ENCODE data around the gene KLK5.
"Not testable (repeated sequence)": the region's sequence is repeated elsewhere in the genome, so short reads cannot be mapped to it uniquely, and the experiment has no call there.

KLK5 gene

DNA sequence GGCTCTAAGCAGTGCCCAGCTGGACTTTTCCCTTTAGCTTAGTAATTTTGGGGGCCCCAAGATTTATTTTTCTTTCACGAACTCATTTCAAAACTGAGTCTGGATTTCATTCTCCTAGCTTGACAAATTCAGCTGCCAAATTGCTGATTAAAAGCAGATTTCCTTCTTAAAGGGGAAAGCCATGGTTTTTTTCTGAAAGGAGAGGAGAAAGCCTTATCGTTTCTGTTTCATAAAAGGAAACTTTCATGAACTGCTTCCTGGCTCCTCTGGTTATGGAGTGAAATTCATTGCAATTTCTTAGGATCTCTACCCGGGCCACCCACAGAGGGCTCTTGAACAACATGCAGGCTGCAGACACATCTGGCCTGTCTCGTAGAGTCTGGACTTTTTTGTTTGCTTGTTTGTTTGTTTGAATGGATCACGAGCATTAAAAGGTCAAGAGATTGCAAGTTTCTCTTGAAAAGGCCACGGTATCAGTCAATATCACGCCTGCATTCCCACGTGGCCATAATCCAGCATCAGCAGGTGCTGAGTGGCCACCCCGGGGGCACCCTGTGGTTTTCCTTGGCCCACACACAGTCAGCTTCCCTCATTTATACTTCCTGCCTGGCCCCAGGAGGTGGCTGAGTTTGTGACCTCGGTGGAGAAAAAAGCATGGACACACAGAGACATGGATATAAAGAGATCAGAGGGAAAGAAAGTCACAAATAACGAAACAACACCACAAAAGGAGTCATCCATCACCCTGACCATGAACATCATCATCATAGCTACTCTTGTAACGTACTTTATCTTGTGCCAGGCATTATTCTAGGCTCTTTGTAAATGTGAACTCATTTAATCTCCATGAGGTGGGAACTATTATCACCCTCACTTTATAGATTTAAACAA, 31.2 kb downstream of the KLK5 start:
- FAIRE-seq, result no peak

DNA sequence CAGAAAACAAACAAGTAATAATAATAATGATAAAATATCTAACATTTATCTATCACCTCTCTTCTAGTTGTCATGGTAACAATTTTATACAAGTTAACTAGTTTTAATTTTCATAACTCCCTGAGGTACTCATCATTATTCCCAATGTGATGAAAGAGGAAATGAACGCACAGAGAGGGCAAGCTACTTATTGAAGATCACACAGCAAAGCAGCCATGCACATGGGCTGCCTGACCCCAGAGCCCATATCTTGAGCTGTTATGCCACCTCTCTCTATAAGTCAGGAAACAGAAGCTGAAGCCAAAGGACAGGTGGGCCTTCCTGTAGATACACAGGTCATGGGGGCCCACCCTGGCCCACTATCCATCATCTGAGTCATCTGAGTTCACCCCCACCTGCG, 36.8 kb downstream of the KLK5 start:
- no peak for FAIRE-seq

DNA sequence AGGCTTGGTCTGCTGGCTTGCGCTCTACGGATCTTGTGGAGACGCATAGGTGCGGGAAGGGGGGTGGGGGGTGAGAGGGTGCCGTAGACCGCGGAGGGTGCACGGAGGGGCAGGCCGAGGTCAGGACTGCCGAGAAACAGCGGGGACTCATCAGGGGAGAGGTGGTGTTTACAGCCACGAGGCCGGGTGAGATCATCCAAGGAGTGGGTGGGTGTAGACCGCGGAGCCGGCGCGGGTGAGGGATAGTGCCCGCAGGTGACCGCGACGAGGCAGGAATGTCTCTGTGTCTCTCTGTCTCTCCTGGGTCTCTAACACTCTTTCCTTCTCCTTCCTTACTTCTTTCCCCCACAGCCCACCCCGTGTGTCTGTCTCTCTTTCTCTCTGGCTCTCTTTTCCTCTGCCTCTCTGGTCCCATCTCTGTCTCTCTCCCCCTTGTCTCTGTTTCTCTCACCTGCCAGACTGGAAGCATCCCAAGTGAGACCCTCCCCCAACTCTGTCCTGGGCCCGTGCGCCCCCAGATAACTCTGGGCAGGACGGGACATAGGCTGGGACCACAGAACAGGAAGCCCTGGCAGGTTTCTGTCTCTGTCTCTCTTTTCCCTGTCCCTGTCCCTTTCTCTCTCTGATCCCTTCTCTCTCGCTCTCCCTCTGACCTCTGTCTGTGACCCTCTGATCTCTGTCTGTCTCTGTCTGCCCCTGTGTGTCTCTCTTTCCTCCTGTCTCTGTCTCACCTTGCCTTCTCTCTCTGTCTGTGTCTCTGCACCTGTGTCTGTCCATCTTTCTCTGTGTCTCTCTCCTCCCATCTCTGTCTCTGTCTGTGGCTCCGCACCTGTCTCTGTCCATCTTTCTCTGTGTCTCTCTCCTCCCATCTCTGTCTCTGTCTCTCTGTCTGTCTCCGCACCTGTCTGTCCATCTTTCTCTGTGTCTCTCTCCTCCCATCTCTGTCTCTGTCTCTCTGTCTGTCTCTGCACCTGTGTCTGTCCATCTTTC, 39.8 kb downstream of the KLK5 start:
- no peak for FAIRE-seq

DNA sequence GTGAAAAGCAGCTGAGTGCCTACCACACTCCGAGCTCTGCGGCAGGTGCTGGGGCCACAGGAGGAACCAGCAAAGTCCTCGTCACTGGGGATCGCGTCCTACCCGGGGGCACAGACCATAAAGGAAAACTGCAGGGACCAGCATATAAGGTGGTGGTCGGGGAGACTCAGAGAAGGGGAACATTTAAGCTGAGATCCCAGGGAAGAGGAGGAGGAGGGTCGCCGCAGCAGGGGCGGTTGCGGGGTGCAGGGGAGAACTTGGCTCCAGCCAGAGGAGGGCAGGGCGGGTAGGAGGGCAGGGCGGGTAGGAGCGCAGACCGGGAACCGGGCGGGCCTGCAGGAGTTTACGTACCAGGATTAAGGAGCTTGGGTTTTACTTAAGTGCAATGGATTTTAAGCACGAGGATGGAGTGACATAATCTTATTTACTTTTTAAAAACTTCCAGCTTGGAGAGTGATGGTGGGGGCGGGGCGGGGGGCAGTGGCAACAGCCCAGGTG, 40.7 kb downstream of the KLK5 start:
- no peak for FAIRE-seq

DNA sequence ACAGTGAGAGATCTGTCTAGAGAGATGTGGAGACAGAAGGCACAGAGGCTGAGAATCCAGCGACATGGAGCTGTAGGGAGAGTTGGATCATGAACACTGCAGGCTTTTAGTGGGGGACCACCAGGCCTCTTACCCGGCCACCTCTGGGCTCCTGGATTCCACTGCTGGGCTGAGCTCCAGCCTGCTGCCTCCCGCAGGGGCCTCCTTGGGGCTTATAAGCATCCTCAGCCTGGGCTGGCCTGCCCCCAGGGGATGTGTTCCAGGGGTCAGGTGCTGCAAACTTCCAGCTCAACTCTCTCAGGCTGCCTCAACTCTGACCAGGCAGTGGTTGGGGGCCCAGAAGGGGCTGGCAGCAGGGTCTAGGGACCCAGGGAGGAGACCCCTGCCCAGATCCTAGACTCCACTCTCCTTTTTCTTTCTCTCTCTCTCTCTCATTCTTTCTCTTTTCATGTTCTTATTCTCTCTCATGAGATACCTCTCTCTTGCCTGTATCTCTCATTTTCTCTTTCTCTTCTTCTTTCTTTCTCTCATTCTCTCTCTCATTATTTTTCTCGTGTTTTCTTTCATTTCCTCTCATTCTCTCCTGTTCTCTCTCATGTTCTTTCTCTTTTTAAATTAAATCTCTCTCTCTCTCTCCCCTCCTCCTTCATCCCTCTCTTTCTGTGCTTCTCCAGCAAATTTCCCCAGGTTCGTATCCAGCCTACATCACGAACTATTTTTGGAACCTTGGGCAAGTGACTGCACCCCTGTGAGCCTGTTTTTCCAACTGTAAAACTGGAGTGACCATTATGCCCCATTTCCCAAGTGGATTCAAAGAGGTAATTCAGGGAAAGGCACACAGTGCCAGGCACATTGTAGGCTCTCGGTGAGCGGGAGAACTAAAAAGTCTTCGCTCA, 41.4 kb downstream of the KLK5 start, which contains the start of gene KLK4:
Gene KLK4, minus strand, starts transcription at position 190 of the 896 bp plus-strand sequence. CDS start 657 bp downstream, outside the sequence.
- FAIRE-seq, result no peak

DNA sequence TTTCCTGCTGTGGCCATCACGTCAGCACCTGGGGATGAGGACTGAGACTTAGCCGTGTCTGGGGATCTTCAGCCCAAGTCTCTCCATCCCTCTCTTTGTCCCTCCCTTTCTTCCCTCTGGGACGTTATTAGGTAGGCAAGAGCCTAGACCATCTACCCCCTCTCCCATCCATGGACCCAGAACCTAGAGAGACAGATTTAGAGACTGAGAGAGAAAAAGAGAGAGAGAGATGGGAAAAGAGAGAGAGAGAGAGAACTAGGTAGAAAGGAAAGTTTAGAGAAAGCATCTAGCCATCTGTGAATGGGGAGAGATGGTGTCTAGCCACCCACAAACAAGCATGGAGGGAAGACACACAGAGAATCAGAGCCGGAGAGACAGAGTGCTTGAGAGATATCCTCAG, 42.1 kb downstream of the KLK5 start:
- no peak for FAIRE-seq

DNA sequence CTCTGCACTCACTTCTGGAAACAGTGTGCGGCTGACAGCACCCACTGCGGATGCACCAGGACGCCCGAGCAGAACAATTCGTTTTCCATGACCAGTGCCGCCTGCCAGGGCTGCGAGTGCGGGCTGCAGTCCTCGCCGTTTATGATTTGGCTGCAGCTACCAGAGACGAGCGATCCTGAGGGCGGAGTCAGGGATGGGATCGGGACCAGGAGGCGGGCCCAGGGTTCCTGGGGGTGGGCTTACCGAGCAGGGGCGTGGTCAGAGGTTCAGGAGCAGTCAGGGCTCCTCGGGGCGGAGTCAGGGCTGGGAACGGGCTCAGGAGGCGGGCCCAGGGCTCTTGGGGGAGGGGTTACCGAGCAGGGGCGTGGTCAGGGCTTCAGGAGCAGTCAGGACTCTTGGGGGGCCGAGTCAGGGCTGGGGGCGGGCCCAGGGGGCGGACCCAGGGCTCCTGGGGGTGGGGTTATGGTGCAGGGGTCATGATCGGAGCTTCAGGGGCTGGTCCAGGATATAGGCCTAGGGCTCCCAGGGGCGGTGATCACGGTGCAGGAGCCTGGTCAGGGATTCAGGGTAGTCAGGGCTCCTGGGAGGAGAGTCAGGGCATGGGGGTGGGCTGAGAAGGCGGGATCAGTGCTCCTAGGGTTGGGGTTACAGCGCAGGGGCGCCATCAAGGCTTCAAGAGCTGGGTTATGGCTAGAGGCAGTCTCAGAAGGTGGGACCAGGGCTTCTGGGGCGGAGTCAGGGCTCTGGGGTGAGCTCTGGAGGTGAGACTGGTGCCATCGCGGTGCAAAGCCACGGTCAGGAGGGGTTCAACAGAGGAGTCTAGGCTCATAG, 43.4 kb downstream of the KLK5 start:
- no peak for FAIRE-seq

DNA sequence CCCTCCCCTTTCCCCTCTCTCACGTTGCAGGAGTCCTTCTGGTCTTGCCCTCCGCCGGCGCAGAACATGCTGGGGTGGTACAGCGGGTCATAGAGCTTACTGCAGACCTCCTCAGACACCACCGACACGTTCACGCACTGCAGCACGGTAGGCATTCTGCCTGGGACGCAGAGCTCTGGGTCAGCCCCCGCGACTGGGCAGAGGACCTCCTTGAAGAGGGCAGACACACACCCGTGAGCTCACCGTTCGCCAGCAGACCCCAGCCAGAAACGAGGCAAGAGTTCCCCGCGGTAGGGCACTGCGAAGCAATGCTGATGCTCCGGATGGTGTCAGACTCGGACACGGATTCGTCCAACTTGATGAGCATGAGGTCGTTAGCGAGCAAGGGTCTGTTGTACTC, 44.5 kb downstream of the KLK5 start:
- FAIRE-seq, result no peak

DNA sequence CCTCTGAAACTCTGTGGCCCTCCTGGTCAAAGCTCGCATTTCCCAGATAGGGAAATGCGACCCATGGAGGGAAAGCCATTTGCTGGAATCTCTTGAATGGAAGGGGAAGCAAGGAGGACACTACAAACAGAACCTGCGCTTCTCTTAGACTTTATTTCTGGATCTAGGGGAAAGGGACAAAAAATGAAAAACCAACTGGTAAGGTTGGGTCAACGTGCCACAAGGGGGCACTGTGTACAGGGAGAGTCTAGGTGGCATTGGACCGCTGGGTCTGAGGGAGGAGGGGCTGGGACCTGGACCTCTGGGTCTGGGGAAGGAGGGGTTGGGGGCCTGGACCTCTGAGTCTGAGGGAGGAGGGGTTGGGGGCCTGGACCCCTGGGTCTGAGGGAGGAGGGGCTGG, 46.6 kb downstream of the KLK5 start:
- no peak for FAIRE-seq

DNA sequence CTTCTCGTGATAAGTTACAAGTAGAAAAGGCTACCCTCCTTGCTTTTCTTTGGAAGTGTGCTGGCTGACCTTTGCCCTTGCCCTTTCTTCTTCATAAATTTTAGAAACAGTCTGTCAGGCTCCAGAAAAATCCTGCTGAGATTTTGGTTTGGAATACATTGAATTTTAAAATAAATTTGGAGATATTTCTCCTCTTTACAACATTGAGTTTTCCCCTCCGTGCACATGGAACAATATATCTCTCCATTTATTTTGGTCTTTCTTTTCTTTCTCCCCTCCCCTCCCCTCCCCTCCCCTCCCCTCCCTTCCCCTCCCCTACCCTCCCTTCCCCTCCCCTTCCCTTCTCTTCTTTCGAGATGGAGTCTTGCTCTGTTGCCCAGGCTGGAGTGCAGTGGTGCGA, 50.2 kb downstream of the KLK5 start:
- no peak for FAIRE-seq

DNA sequence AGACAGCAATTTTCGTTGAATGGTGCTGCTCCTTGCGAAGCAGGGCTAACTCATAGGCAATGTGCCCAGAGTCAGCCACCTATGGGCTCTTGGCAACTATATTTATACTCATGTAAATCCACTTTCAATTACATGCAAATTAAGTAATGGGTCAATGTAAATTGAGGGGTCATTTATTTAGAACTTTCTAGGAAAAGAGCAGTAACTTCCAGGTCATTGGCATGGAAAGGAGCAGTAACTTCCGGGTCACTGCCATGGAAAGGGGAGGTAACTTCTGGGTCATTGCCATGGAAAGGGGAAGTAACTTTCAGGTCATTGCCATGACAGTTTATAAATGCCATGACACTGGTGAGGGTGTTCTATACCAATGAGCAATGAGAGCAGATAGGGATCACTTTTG, 53.3 kb downstream of the KLK5 start:
- no peak for FAIRE-seq

DNA sequence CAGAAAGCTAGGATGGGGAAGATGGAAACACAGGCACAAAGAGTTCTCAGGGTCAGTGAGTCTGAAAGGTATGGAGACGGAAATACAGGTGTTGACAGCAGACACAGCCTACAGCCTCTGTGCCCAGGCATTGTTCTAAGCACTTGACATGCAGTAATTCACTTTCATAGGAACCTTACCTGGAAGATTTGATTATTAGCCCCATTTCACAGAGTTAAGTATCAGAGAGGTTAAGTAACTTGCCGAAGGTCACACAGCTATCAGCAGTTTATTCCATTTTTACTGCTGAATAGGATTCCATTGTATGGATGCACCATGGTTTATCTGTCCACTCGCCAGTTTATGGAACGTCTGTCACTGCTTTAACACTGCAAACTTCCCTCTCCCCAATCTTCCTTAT, 54.8 kb downstream of the KLK5 start:
- no peak for FAIRE-seq

DNA sequence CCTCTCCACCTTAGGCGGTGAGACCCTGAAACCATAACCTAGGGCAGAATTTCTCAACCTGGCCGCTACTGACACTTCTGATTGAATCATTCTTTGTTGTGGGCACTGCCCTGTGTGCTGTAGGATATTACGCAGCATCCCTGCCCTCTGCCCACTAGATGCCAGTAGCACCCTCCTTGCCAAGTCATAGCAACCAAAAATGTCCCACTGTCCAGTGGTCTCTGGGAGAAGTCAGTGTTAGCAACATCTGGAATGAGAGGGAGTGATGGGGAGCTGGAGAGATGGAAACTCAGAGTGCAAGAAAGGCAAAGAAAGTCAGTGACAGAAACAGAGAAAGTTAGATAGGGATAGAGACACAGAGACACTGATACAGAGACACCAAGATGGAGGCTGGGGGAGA, 55.2 kb downstream of the KLK5 start:
- FAIRE-seq, result no peak

DNA sequence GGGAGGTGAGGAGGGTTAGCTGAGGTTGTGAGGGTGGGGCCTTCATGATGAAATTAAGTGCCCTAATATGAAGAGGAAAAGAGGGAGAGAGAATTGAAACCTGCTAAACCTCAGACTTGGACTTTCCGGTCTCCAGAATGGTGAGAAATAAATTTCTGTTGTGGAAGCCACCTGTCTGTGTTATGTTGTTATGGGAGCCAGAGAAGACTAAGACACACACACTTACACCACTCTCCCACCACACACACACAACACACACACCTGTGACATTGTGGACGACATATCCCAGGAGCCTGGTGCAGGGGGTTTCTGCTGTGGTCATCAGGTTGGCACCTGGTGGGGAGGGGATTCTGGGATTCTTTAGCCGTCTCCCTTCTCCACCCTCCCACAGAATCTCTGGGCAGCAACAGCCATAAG, 55.6 kb downstream of the KLK5 start:
- FAIRE-seq, result no peak

DNA sequence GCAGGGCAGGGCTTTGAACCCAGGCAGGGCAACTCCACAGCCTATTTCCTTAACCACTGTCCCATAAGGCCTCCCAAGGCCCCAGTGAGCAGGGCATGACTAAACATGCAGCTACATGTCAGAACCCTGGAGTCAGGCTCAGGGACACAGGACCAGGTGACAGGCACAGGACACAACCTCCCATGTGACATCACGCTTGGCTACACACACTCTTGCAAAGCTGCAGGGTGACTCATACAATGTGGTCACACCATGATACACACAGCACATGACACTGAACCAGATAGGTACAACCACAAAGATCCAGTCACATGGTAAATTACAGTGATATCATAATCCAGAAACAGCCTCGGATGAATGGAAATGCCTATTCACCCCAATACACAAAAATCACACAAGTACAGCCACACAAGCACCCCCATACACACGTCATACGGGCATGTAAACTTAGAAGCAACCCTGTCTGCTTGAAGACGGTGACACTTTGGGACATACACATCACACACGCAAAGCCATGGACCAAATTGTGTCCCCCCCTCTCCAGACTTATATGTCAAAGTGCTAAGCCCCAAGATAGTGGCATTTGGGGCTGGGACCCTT, 56.1 kb downstream of the KLK5 start:
- no peak for FAIRE-seq

DNA sequence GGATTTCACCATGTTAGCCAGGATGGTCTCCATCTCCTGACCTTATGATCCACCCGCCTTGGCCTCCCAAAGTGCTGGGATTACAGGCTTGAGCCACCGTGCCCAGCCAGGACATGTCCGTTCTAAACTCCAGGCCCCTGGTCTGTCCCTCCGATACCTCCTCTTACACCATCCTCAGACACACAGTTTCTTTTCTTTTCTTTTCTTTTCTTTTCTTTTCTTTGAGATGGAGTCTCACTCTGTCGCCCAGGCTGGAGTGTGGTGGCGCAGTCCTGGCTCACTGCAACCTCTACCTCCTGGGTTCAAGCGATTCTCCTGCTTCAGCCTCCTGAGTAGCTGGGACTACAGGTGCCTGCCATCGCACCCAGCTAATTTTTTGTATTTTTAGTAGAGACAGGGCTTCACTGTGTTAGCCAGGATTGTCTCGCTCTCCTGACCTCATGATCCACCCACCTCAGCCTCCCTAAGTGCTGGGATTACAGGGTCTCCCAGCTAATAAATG, 56.7 kb downstream of the KLK5 start:
- FAIRE-seq, result not testable (repeated sequence)

DNA sequence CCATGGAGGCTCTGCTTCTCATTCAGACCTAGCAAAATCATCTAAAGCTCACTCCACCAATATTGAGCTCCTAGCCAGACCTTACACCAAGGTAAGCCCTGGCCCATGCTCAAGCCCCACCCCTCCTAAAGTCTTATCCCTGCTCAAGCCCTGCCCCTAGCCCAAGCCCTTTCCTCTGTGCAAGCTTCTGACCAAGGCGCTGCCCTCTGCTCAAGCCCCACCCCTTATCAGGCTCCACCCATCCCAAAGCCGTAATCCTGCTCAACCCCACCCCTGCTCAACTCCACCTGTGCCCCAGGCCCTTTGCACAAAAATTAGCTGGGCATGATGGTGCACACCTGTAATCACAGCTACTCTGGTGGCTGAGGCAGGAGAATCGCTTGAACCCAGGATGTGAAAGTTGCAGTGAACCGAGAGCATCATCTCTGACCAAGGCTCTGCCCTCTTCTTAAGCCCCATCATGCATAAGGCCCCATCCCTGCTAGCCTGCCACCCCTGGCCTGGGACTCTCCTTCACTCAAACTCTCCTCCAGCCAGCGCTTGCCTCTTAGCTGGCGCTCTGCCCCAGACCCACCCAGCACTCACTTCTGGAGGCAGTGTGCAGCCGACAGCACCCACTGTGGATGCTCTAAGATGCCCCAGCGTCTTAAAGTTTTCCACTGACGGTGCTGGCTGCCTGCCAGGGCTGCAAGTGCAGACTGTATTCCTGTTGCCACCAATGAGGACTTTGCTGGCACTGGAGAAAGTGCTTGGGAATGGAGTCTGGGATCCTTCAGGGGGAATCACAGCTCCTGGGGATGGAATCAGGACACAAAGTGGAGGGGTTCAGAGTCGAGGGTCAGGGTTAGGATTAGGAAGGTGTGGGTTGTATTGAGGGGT, 58.1 kb downstream of the KLK5 start:
- no peak for FAIRE-seq

Measured in TTC549 (cell line).